Left hindlimb (tissue), 1 donor: ENCODE results near the gene AP1G1.
"Not testable (repeated sequence)": the region's sequence is repeated elsewhere in the genome, so short reads cannot be mapped to it uniquely, and the experiment has no call there.

Experiments
- DNase-seq: peaks from one replicate; pipeline ENCODE4 v3.0.0-alpha.2; 2018

AP1G1 gene

GRCh38 chr16:71698491-71698890 lies 110.1 kb downstream of the AP1G1 start:
- DNase-seq, result no peak

DNA sequence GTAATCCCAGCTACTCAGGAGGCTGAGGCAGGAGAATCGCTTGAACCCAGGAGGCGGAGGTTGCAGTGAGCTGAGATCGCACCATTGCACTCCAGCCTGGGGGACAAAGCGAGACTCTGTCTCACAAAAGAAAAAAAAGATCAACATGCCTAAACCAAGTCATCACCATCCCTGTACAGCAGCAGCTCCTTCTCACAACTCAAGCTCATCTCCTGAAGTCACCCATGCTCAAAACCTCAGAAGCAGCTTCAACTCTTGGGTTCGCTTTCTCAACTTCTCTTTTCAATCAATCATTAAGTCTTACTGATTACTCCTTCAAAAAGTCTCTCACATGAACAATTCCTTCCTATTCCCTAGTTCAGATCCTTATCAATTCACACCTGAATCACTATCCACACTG lies 115.5 kb downstream of the AP1G1 start:
- DNase-seq, result no peak

DNA sequence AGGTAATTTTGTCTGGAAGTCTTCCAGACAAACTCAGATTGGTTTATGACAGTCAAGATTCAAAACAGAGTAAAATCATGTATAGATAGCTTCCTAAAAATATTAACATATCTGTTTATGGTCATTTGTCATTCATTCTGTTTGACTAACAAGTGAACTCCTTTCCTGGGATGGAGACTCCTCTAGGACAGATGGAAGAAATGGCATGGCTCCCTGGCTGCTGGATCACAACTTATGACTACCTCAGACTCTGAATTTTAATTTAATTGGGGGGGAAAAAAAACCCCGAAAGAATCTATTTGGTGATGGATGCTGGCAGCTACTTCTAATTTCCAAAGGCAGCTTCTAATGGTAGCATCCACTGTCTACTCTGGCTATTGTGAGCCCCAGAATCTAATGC lies 118.7 kb downstream of the AP1G1 start:
- no peak for DNase-seq

DNA sequence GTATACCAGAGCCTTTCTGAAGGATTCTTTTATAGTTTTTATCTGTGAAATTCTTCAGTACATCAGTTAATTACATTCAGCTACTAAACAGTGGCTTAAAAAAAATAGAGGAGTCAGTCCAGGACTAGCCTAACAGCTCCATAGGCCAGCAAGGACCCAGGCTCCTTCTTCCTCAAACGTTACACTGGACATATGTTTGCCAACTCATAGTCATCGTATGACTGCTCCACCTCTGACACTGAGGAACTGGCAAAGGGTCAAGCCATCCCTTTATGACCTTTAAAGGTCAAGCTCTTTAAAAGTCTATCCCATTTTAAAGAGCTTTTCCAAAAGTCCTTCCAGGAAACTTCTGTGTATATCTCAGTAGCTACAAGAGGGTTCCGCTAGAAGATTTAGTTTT lies 120.8 kb downstream of the AP1G1 start:
- DNase-seq, result no peak

DNA sequence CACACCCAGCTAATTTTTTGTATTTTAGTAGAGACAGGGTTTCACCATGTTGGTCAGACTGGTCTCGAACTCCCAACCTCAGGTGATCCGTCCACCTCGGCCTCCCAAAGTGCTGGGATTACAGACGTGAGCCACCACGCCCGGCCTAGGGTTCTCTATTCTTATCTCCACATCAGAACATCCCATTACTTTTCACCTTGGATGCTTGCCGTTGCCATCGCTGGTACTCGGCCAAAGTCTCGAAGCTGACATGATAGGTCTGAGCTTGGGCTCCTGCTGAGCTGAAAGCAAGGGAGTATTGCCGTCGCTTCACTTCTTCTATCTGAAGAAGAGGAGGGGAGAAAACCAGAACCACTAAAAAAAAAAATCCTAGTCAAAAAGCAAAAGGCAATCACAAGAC lies 124.4 kb downstream of the AP1G1 start:
- not testable (repeated sequence) for DNase-seq

- DNase-seq, result no peak
Measured at GRCh38 chr16:71681360-71681759, 127.3 kb downstream of the AP1G1 start.
